ENCODE data around the gene GJB3. TPM values are rescaled to one million over a fixed set of nuclear protein-coding genes. Genes with fewer than 3 reads are reported as not detected.

The GJB3 gene
- total RNA-seq, 3 donors from 2014 or later, result not detected

DNA sequence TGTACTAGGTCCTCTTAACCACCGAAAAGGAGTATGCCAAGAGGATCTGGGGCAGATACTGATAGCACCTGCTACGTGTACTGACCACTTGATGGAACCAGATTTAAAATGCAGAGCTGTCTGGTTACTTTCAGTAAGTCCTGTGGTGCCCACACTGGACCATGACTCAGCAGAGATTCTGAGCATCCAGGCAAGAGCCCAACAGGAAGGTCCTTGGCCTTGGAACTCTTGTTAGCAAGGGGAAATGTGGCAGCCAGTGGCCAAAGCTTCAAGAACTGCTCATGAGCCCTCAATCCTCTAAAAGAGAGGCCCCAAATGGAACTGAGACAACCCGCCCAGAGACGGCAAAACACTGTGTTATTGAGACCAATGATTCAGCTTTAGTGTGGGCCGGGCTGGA lies 30.4 kb upstream of the GJB3 start:
- Mint-ChIP-seq H3K36me3 (ENCODE audit: insufficient read depth) (no peaks in the 10 kb centered on the region), H3K9me3 (no peaks in the 10 kb centered on the region), H3K27me3 (ENCODE audit: low read depth) (no peaks in the 10 kb centered on the region), H3K4me1 (ENCODE audit: low read depth) (no peaks in the 10 kb centered on the region), H3K4me3 (no peak overlapping the region)
- DNase-seq (no peak), ATAC-seq (no peak)

DNA sequence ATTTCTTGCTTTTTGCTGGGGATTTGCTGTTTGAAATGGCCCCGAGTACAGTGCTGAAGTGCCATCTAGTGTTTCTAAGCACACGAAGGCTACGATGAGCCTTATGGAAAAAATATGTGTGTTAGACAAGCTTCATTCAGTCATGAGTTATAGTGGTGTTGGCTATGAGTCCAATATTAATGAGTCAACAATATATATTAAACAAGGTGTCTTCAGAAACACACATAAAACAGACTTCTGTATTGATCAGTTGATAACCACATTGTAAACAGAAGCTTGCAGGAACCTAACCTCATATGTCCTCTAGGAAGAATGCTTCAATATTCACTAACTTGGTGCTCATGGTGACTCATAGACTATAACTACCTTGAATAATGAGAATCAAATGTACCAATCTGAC lies 27.9 kb upstream of the GJB3 start:
- H3K4me1 Mint-ChIP-seq (ENCODE audit: low read depth), result no peaks in the 10 kb centered on the region
- no peaks in the 10 kb centered on the region for H3K36me3 Mint-ChIP-seq (ENCODE audit: insufficient read depth)
- ATAC-seq (no peak), DNase-seq (no peak)
- no peaks in the 10 kb centered on the region for H3K9me3 Mint-ChIP-seq
- no peak overlapping the region for H3K4me3 Mint-ChIP-seq
- H3K27me3 Mint-ChIP-seq (ENCODE audit: low read depth), result no peaks in the 10 kb centered on the region

DNA sequence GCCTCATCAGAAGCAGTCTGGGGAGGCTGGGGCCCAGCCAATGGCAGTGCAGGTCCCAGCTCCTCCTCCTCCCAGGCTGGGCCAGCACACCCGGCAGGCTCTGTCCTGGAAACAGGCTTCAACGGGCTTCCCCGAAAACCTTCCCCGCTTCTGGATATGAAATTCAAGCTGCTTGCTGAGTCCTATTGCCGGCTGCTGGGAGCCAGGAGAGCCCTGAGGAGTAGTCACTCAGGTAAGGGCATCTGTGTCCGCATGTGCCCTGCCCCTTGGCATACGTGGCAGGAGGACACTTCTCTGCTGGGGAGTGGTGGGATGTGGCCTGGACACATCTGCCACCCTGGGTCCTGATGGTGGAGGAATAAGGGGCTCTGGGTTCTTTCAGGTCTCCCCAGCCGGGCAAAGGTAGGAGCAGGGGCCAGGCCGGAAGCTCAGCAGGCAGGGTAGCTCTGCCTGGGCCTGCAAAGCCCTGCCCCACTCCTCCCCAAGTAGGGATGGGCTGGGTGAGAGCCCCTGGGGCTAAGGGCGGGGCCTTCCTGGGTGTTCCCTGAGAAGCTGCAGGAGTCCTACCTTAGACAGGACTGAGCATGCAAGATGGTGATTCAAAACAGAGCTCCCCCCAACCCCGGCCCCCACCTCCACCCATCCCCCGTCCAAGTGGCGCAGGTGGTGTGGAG lies 25.9 kb upstream of the GJB3 start, which contains the start of gene GJB5:
GJB5 (plus strand) TSS at position 84 of the 674 bp plus-strand sequence. CDS start 2,284 bp downstream, outside the sequence.
- Mint-ChIP-seq H3K36me3 (ENCODE audit: insufficient read depth) (no peaks in the 10 kb centered on the region), H3K9me3 (no peaks in the 10 kb centered on the region), H3K4me3 (no peak within 1 kb of the TSS), H3K4me1 (ENCODE audit: low read depth) (no peaks in the 10 kb centered on the region), H3K27me3 (ENCODE audit: low read depth) (no peaks in the 10 kb centered on the region)
- ATAC-seq, result no peak
- DNase-seq, result no peak

DNA sequence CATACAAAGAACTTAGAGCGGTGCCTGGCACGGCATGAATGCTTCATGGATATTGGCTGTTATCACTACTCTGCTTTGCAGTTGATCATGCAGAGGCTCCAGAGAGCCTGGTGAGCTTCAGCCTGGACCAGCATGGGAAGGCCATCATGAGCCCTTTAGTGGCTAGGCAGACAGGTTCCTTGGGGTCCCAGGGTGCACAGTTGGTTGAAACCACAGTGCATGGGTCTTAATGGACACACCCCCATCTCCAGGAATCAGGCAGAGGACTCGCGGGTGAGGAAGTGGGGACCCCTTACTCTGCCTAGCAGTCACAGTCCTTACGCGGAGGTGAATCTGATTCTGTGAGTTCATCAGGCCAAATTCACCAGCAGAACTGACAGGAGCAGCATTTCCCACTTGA lies 25.1 kb upstream of the GJB3 start:
- H3K27me3 Mint-ChIP-seq (ENCODE audit: low read depth), result no peaks in the 10 kb centered on the region
- no peaks in the 10 kb centered on the region for H3K36me3 Mint-ChIP-seq (ENCODE audit: insufficient read depth)
- ATAC-seq (no peak), DNase-seq (no peak)
- H3K4me1 Mint-ChIP-seq (ENCODE audit: low read depth), result no peaks in the 10 kb centered on the region
- no peaks in the 10 kb centered on the region for H3K9me3 Mint-ChIP-seq
- H3K4me3 Mint-ChIP-seq, result no peak overlapping the region

DNA sequence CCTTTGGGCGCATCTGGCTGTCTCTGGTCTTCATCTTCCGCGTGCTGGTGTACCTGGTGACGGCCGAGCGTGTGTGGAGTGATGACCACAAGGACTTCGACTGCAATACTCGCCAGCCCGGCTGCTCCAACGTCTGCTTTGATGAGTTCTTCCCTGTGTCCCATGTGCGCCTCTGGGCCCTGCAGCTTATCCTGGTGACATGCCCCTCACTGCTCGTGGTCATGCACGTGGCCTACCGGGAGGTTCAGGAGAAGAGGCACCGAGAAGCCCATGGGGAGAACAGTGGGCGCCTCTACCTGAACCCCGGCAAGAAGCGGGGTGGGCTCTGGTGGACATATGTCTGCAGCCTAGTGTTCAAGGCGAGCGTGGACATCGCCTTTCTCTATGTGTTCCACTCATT lies 23.6 kb upstream of the GJB3 start:
- Mint-ChIP-seq H3K4me1 (ENCODE audit: low read depth) (no peaks in the 10 kb centered on the region), H3K4me3 (no peak overlapping the region), H3K27me3 (ENCODE audit: low read depth) (peaks cover 5% of the 10 kb centered on the region), H3K36me3 (ENCODE audit: insufficient read depth) (no peaks in the 10 kb centered on the region), H3K9me3 (no peaks in the 10 kb centered on the region)
- ATAC-seq (no peak), DNase-seq (no peak)

DNA sequence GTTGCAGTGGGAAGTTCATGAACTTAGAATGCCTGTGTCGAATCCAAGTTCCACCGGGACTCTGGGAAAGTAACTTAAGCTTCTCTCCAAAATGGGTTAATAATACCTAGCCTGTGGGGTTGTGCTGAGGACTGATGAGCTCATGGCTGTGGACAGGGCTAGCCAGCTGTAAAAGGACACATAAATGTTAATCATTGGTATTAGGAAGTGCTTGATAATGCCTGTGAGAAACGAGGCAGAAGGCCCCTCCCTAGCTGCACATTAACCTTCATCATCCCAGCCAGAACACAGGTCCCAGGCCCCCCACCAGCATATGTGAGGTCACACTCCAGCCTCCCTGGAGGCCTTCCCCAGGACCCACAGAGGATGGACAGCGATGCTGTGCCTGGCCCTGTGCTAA lies 22.3 kb upstream of the GJB3 start:
- Mint-ChIP-seq H3K27me3 (ENCODE audit: low read depth) (peaks cover 11% of the 10 kb centered on the region), H3K36me3 (ENCODE audit: insufficient read depth) (no peaks in the 10 kb centered on the region), H3K4me3 (no peak overlapping the region), H3K4me1 (ENCODE audit: low read depth) (no peaks in the 10 kb centered on the region), H3K9me3 (no peaks in the 10 kb centered on the region)
- DNase-seq, result no peak
- ATAC-seq, result no peak

DNA sequence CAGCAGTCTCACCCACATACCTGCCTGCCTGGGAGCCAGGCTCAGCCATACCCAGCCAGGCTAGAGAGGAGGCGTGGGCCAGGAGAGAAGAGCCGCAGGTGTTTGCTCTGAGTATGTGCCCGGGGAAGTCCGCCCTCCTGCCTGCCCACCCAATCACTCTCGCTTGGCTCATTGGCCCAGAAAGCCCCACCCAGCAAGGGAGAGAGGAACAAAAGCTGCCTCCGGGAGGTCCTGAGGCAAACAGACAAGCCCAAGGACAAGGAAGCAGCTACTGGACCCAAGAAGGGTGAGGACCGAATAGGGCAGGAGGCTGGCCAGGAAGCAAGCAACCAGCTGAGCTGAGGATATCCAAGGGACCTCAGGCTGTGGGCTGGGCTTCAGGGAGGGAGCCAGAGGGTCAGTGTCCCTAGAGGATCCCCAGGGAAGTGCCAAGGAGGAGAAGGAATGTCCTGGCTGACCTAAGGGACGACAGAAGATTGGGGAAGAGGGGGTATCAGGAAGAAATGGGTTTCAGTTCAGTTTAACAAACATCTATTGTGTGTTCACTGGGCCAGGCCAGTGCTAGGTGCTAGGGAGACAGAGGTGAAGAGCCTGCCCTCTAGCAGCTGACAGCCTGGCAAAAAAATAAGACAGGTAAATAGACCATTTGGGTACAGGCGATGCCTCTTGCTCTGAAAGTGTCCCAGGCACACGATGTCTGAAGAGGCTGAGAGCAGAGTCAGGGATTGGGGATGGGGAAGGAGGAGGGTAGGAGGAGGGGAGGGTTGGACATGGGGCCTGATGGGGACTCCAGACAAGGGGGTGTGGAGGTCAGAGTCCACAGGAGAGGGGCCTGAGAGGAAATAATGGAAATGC lies 21.3 kb upstream of the GJB3 start, which contains the start of gene GJB4:
GJB4 (plus strand) TSS at position 238 of the 855 bp plus-strand sequence. CDS start 1,515 bp downstream, outside the sequence.
- DNase-seq (no peak), ATAC-seq (no peak)
- Mint-ChIP-seq H3K36me3 (ENCODE audit: insufficient read depth) (no peaks in the 10 kb centered on the region), H3K4me3 (no peak within 1 kb of the TSS), H3K4me1 (ENCODE audit: low read depth) (no peaks in the 10 kb centered on the region), H3K9me3 (no peaks in the 10 kb centered on the region), H3K27me3 (ENCODE audit: low read depth) (peaks cover 11% of the 10 kb centered on the region)

DNA sequence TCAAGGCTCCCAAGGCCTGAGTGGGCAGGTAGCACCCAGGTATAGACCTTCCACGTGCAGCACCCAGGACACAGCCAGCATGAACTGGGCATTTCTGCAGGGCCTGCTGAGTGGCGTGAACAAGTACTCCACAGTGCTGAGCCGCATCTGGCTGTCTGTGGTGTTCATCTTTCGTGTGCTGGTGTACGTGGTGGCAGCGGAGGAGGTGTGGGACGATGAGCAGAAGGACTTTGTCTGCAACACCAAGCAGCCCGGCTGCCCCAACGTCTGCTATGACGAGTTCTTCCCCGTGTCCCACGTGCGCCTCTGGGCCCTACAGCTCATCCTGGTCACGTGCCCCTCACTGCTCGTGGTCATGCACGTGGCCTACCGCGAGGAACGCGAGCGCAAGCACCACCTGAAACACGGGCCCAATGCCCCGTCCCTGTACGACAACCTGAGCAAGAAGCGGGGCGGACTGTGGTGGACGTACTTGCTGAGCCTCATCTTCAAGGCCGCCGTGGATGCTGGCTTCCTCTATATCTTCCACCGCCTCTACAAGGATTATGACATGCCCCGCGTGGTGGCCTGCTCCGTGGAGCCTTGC lies 19.7 kb upstream of the GJB3 start:
- H3K9me3 Mint-ChIP-seq, result no peaks in the 10 kb centered on the region

DNA sequence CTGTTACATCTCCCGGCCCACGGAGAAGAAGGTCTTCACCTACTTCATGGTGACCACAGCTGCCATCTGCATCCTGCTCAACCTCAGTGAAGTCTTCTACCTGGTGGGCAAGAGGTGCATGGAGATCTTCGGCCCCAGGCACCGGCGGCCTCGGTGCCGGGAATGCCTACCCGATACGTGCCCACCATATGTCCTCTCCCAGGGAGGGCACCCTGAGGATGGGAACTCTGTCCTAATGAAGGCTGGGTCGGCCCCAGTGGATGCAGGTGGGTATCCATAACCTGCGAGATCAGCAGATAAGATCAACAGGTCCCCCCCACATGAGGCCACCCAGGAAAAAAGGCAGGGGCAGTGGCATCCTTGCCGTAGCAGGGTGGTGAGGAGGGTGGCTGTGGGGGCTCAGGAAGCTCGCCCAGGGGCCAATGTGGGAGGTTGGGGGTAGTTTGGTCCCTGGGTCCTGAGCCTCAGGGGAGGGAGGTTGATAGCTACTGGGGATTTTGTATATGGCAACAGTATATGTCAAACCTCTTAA lies 19.2 kb upstream of the GJB3 start:
- ATAC-seq (no peak), DNase-seq (no peak)
- H3K9me3 Mint-ChIP-seq, result no peaks in the 10 kb centered on the region
- no peaks in the 10 kb centered on the region for H3K36me3 Mint-ChIP-seq (ENCODE audit: insufficient read depth)
- H3K4me1 Mint-ChIP-seq (ENCODE audit: low read depth), result no peaks in the 10 kb centered on the region
- no peak overlapping the region for H3K4me3 Mint-ChIP-seq
- peaks cover 11% of the 10 kb centered on the region for H3K27me3 Mint-ChIP-seq (ENCODE audit: low read depth)

More for the DNA sequence above, 19.7 kb upstream of the GJB3 start:
- Mint-ChIP-seq H3K27me3 (ENCODE audit: low read depth) (peaks cover 11% of the 10 kb centered on the region), H3K36me3 (ENCODE audit: insufficient read depth) (no peaks in the 10 kb centered on the region), H3K4me1 (ENCODE audit: low read depth) (no peaks in the 10 kb centered on the region), H3K4me3 (no peak overlapping the region)
- DNase-seq (no peak), ATAC-seq (no peak)

DNA sequence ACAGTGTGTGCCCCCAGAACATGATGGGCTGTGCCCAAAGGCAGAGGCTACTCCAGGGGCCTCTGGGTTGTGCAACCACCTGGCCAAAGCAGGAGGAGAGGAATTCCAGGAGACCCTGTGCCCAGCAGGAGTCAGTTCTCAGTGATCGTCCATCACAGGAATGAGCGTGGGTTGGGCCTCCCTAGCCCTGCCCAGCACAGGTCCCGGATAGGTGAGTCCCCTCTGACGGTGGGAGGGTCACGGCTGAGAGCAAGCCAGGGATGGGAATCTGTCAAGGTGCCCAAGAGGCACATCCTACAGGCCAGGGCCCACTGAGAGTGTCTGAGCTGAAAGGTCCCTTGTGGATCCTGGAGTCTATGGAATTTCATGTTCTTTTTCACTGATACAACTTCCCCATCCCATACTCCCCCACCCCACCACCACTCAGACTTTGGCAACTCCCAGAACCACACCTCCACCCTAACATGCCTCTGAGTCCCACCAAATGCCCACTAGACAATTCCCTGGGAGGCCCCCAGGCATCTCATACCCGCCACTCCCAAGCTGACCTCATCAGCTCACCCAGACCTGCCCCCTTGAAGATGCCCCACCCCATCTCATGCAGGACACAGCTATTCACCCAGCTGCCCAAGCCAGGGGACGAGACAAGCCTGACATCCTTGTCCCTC lies 18.4 kb upstream of the GJB3 start:
- H3K4me1 Mint-ChIP-seq (ENCODE audit: low read depth), result no peaks in the 10 kb centered on the region
- H3K36me3 Mint-ChIP-seq (ENCODE audit: insufficient read depth), result no peaks in the 10 kb centered on the region
- no peaks in the 10 kb centered on the region for H3K9me3 Mint-ChIP-seq
- H3K27me3 Mint-ChIP-seq (ENCODE audit: low read depth), result peaks cover 11% of the 10 kb centered on the region
- ATAC-seq (no peak), DNase-seq (no peak)
- H3K4me3 Mint-ChIP-seq, result no peak overlapping the region

DNA sequence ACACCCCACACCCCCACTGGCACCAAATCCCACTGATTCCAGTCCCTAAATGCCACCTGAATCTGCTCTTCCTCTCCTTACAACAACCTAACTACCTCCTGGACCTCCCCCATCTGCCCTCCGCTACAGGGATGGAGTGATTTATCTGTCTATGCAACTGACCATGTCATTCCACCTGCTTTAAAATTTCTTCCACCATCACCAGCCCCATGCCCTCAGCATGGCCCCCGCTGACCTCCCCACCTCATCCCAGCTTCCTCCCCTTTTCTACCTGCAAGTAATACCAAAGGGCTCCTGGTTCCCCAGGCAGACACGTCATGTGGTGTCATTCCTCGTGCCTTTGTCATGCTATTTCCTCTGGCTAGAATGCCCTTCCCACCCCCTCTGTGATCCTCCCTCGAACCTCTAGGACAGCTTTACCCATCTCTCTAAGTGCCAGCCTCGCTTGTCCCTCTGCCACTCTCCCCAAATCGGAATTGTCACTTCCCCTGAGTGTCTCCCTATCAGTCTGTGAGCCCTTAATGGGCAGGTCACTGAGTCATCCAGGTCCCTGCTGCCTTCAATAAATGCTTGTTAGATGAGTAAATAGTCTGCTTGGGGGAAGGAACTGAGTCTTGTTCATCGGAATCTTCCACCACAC lies 17.8 kb upstream of the GJB3 start:
- no peaks in the 10 kb centered on the region for H3K36me3 Mint-ChIP-seq (ENCODE audit: insufficient read depth)
- H3K4me1 Mint-ChIP-seq (ENCODE audit: low read depth), result no peaks in the 10 kb centered on the region
- no peak overlapping the region for H3K4me3 Mint-ChIP-seq
- H3K9me3 Mint-ChIP-seq, result no peaks in the 10 kb centered on the region
- H3K27me3 Mint-ChIP-seq (ENCODE audit: low read depth), result peaks cover 11% of the 10 kb centered on the region
- DNase-seq (no peak), ATAC-seq (no peak)

DNA sequence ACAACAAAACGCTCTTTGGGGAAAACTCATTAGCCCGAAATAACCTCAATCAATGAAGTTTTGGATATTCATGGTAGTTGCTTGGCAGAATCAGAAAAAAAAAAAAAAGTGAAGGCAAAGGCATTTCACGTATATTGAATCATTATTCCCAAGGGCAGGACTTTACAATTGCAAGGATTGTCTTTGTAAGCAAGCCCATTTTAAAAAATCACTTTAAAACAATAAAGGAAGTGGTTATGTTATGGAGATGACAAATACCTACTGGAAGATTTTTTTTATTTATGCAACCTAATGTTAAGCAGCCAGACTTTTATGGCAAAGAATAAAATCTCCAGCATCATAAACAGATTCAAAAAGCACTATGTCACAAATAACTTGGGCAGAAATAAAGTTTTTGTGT lies 12.2 kb upstream of the GJB3 start:
- ATAC-seq (no peak), DNase-seq (no peak)
- Mint-ChIP-seq H3K4me1 (ENCODE audit: low read depth) (no peaks in the 10 kb centered on the region), H3K4me3 (no peak overlapping the region), H3K9me3 (no peaks in the 10 kb centered on the region), H3K36me3 (ENCODE audit: insufficient read depth) (no peaks in the 10 kb centered on the region), H3K27me3 (ENCODE audit: low read depth) (peaks cover 3% of the 10 kb centered on the region)

DNA sequence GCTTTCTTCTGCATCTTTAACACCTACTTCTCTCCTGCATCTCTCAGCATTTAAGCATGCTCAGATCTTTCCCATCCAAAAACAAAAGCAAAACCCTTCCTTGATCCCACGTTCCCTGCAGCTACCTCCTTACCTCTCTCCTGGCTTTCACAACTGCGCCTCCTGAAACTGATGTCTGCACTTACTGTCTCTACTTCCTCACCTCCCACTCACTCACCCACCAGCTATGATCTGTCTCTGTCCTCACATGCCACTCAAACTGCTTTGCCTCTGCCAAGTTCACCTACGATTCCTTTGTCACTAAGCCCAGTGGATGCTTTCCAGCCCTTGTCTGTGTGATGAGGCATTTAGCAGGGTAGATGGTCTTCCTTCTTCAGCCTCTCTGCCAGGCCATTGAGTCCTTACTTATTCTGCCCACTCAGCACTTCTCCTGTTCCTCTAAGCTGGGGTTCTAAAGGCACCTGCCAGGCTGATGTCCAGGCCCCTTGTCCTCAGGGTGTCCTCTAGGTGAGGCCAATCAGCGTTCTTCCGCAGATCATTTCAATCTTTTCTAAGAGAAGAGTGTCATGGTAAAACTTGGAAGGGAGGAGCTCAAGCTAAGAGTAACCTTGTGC lies 10.0 kb upstream of the GJB3 start:
- peaks cover 3% of the 10 kb centered on the region for H3K27me3 Mint-ChIP-seq (ENCODE audit: low read depth)
- no peaks in the 10 kb centered on the region for H3K9me3 Mint-ChIP-seq
- H3K4me1 Mint-ChIP-seq (ENCODE audit: low read depth), result no peaks in the 10 kb centered on the region
- ATAC-seq, result no peak
- DNase-seq, result no peak
- no peaks in the 10 kb centered on the region for H3K36me3 Mint-ChIP-seq (ENCODE audit: insufficient read depth)
- no peak overlapping the region for H3K4me3 Mint-ChIP-seq
